ENCODE data around the gene RFC2. TPM values are rescaled to one million over a fixed set of nuclear protein-coding genes. Genes with fewer than 3 reads are reported as not detected.

The RFC2 gene
- total RNA-seq, 4 donors from 2014 or later = 12.5 to 37.9 (median 22.4) TPM

DNA sequence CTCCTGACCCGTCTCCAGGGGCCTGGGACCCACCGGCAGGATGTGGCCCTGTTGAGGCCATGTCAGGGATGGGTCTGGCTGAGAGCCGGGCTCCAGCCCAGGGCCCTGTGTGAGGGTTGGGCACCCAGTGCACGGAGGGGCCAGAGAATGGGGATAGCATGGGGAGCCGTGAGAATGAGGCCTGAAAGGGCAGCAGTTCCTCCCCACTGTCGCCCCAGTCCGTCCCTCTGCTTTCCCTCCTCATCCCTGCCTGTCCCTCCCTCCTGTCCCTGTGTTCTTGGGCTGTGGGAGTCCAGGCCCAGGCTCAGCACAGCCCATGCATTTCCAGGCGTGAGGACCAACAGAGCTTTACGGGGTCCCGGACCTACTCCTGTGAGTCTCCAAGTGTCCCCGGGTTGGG, 34.8 kb downstream of the RFC2 start:
- no peaks in the 10 kb centered on the region for H3K36me3 ChIP-seq
- no peak for TF ChIP-seq POLR2A (IDR thresholded peaks at IDR 0.05)
- TF ChIP-seq, protein P1, sequence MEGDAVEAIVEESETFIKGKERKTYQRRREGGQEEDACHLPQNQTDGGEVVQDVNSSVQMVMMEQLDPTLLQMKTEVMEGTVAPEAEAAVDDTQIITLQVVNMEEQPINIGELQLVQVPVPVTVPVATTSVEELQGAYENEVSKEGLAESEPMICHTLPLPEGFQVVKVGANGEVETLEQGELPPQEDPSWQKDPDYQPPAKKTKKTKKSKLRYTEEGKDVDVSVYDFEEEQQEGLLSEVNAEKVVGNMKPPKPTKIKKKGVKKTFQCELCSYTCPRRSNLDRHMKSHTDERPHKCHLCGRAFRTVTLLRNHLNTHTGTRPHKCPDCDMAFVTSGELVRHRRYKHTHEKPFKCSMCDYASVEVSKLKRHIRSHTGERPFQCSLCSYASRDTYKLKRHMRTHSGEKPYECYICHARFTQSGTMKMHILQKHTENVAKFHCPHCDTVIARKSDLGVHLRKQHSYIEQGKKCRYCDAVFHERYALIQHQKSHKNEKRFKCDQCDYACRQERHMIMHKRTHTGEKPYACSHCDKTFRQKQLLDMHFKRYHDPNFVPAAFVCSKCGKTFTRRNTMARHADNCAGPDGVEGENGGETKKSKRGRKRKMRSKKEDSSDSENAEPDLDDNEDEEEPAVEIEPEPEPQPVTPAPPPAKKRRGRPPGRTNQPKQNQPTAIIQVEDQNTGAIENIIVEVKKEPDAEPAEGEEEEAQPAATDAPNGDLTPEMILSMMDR (IDR thresholded peaks at IDR 0.05) = no peak
- H3K4me3 ChIP-seq = no peak overlapping the region
- DNase-seq = no peak
- H3K27me3 ChIP-seq = no peaks in the 10 kb centered on the region
- 90 to 100% methylated on average over 4 to 7 of the region's 11 CpGs for WGBS, 2 donors
- H3K9me3 ChIP-seq = no peaks in the 10 kb centered on the region
- H3K4me1 ChIP-seq = peaks cover 0 to 7% (median 0%) of the 10 kb centered on the region in 3 donors
- H3K27ac ChIP-seq = no peak overlapping the region
- intact Hi-C loops (cut with DNase I) = no loop called here

DNA sequence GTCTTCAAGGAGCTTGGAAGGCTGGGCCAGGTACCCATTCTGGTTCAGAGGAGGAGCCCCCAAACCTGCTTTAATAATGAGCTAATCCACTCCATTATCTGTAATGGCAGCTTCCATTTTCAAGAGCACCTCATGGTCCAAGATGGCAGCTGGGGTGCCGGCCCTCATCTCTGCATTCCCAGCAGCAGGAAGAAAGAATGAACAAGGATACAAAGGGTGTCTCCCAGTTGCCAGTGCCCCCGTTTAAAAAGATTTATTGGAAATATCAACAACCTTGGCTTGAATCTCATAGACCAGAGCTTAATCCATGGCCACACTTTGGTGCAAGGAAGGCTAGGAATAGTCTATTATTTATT, 35.9 kb downstream of the RFC2 start:
- intact Hi-C loops (cut with DNase I) = no loop called here
- no peak overlapping the region for H3K27ac ChIP-seq
- WGBS, 2 donors = 50 to 67% methylated on average over 1 to 2 of the region's 2 CpGs
- no peaks in the 10 kb centered on the region for H3K9me3 ChIP-seq
- no peak overlapping the region for H3K4me3 ChIP-seq
- H3K36me3 ChIP-seq = no peaks in the 10 kb centered on the region
- no peak for DNase-seq
- H3K4me1 ChIP-seq = peaks cover 0 to 7% (median 0%) of the 10 kb centered on the region in 3 donors
- no peaks in the 10 kb centered on the region for H3K27me3 ChIP-seq
- TF ChIP-seq, protein P1 (IDR thresholded peaks at IDR 0.05) = no peak
- no peak for TF ChIP-seq POLR2A (IDR thresholded peaks at IDR 0.05)

DNA sequence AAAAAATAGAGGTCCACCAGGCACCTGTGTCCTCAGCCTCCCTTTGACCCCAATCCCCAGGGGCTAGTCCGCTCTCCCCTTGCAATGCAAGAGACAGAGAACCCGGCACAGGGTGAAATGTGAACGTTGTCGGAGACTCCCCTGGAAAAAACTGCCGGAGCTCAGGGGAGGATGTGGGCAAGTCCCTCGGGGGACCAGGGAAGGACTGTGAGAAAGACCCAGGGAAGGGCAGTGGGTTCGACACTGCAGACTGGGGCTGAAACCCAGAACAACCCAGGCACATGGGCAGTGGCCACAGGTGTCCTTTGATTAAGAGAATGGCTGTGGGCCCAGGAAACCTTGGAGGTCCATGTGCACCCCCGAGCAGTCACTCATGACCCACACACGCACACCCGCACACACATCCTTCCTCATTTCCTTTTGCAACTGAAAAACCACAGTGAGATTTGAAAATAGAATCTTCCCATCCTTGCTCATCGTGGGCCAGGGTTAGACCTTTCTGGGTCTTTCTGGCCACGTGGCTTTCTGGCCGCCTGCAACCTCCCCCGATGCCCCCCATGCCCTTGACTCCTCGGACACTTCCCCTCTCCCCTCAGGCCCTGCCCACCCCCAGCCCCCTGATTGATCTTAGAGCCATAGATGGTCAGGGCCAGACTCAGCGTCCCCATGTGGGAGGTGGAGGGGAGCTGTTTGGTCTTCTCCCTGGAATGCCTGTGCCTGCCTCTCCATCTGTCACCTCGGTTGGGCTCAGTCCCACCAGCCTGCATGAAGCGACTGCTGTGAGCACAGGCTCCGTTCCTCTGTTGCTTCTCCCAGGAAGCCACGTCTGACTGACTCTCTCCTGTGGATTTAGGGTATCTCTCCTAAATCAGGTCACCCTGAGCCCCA, 36.5 kb downstream of the RFC2 start:
- H3K27ac ChIP-seq = no peak overlapping the region
- TF ChIP-seq, protein P1 (IDR thresholded peaks at IDR 0.05) = no peak
- no peak for TF ChIP-seq POLR2A (IDR thresholded peaks at IDR 0.05)
- H3K9me3 ChIP-seq = no peaks in the 10 kb centered on the region
- no peaks in the 10 kb centered on the region for H3K36me3 ChIP-seq
- WGBS, 2 donors = 26 to 49% methylated on average over 10 to 18 of the region's 20 CpGs
- H3K27me3 ChIP-seq = no peaks in the 10 kb centered on the region
- intact Hi-C loops (cut with DNase I) = no loop called here
- no peak overlapping the region for H3K4me3 ChIP-seq
- DNase-seq = no peak
- H3K4me1 ChIP-seq = peaks cover 0 to 7% (median 0%) of the 10 kb centered on the region in 3 donors

DNA sequence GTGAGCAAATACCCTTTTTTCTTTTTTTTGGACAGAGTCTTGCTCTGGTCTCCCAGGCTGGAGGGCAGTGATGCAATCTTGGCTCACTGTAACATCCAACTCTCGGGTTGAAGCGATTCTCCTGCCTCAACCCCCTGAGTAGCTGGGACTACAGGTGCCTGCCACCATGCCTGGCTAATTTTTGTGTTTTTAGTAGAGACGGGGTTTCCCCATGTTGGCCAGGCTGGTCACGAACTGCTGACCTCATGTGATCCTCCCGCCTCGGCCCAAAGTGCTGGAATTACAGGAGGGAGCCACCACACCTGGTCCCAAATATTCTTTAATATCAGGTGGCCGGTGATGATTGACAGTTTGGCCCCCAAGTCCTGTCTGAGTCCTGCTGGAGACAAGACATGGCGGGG, 37.8 kb downstream of the RFC2 start:
- no peaks in the 10 kb centered on the region for H3K36me3 ChIP-seq
- 41 to 50% methylated on average over 5 to 8 of the region's 8 CpGs for WGBS, 2 donors
- peaks cover 0 to 7% (median 0%) of the 10 kb centered on the region in 3 donors for H3K4me1 ChIP-seq
- intact Hi-C loops (cut with DNase I) = no loop called here
- H3K4me3 ChIP-seq = no peak overlapping the region
- H3K27ac ChIP-seq = no peak overlapping the region
- DNase-seq = no peak
- no peaks in the 10 kb centered on the region for H3K27me3 ChIP-seq
- H3K9me3 ChIP-seq = no peaks in the 10 kb centered on the region
- TF ChIP-seq POLR2A (IDR thresholded peaks at IDR 0.05) = no peak
- TF ChIP-seq, protein P1 (IDR thresholded peaks at IDR 0.05) = no peak

DNA sequence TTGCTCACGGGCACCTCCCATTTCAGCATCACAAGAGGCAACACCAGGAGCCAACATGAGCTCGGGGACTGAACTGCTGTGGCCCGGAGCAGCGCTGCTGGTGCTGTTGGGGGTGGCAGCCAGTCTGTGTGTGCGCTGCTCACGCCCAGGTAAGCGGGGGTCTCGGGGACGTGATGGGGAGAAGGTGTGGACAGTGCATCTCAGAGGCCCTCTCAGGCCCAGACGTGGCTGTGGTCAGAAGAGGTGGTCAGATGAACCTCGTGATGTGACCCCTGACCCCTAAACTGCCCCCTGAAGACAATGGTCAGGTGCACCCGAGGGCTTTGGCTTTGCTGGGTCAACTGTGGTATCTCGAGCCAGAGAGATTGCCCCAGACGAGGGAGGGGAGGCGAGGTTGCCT, 38.3 kb downstream of the RFC2 start:
- no peaks in the 10 kb centered on the region for H3K27me3 ChIP-seq
- H3K27ac ChIP-seq = no peak overlapping the region
- WGBS, 2 donors = 56 to 63% methylated on average over 5 to 15 of the region's 15 CpGs
- no peak for TF ChIP-seq POLR2A (IDR thresholded peaks at IDR 0.05)
- TF ChIP-seq, protein P1 (IDR thresholded peaks at IDR 0.05) = no peak
- DNase-seq = no peak
- no peaks in the 10 kb centered on the region for H3K9me3 ChIP-seq
- intact Hi-C loops (cut with DNase I) = no loop called here
- no peaks in the 10 kb centered on the region for H3K36me3 ChIP-seq
- H3K4me1 ChIP-seq = peaks cover 0 to 12% (median 0%) of the 10 kb centered on the region in 3 donors
- H3K4me3 ChIP-seq = no peak overlapping the region
